ENCODE data around the gene PSKH1.

Gene PSKH1

DNA sequence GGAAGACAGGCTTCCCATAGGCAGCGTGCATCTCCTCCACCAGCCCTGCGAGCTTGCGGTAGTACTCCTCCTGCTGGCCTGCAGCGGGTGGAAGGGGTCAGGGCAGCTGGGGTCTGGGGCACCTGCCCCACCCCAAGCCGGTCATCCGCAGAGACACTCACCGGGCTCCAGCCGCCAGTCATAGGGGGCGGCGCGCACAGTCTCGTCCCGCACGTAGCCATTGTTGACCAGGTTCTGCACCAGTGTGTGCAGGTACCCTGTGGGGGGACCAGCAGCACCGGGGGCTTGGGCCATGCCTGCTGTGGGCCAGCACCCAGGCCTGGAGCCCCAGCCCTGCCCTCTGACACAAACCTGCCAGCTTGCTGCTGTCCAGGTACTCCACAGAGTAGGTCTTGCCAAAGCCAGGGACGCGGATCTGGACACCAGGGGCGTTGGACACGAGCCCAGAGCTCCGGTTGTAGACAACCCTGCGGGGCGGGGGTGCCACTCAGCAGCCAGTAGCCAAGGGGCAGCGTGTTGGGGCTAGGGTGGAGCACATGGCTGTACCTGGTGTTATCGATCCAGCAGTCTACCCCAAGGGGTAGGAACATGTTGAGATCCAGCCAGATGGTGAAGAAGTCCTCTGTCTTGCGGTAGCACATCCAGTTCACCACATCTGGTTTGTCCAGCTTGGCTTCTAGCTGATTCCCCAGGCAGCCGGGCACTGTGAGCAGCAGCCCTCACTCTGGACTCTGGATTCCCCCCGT lies 49.6 kb downstream of the PSKH1 start:
- DNase-seq = no peak

- no peak for DNase-seq
These were observed 50.2 kb downstream of the PSKH1 start for GRCh38 chr16:67943256-67943618.

DNA sequence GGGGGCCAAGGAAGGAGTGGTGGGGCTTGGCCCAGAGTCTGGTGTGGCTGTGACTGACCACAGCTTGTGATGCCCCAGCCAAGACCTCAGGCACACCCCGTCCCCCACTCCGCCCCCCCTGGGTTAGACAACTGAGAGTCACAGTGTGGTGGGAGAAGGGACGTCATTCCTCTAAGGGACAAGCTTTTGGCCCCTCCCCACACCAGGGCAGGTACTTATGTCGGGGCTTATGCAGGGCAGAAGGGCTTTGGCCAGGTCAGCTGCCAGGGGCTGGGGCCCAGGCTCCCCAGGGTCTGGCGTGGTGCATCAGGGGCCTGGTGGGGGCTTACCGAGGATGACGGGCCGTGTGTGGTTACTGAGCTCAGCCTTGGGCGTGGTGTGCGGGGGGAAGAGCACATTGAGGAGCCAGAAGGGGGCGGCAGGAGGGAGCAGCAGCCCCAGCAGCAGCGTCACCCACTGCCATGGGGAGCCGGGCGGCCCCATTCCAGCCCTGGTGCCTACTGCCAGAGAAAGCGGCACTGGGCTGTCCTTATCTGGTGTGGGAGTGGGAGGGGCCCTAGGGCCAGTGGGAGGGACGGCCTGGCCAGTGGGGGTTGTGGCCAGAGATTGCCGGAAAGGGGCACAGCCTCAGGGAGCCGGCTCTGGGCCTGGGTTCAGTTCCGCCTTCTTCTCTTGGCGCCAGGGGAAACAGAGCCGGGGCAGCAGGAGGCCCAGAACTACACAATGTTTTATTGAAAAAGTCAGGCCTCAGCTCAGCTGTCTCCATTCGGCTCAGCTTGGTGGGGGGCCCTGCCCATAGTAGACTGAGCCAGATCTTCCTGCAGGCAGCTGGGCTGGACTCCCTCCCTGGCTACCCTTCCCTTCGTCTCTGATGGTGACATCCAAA lies 50.8 kb downstream of the PSKH1 start, which contains the start of gene LCAT:
Gene LCAT (minus strand): TSS at position 502 of the 886 bp plus-strand sequence. CDS start 19 bp downstream, at position 483.
- DNase-seq = no peak

DNA sequence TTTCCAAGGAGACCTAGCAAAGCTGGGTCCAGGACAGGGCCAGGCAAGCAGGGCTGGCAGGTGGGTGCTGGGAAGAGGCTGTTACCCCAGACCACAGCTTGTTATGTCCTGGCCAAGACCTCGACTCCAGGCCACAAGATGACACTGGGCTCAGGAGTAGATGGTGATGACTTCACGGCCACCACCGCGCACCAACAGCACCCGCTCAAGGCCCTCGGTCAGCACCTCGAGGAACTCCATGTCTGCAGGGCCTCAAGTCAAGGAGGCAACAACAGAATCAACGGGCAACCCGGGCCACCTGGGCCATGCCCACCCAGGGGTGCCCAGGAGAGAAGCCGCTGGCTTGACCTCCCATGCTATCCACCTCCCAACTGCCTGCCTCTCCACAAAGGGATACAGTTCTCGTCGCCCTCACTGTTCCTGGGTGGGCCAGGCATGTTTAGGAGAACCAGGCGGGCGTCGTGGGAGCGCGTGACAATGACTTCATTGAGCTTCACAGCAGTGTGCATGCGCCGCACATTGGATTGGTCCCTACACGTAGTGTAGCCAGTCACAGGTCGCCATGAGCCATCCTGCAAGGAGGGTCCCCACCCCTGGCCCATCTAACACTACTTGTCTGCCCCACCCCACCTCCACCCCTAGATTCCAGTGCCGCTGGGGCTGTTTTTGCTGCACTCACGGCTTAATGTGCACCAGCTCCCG lies 51.8 kb downstream of the PSKH1 start:
- DNase-seq = no peak

DNA sequence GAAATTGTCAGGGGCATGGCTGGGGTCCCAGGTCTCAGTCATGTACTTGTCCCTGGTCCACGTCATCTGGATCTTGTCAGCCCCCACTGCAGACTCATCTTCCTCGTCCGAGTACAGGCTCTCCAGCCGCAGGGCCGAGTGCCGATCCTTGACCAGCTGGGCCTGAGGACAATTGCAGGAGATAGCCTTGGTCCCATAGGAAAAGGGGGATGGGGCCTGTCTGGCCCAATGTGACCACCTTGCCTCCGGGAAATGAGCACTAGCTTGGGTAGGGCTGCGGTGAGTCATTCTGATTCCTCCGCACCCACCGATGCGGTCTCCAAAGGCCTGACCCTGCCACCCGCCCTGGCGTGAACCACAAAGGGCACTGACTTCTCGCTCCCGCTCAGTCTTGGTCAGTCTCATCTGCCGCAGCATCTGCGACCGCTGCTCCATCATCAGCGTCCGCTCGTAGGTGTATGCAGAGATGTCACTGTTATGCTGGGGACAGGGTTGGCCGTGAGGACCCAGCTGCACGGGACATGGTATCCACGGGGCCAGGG lies 52.4 kb downstream of the PSKH1 start:
- no peak for DNase-seq

DNA sequence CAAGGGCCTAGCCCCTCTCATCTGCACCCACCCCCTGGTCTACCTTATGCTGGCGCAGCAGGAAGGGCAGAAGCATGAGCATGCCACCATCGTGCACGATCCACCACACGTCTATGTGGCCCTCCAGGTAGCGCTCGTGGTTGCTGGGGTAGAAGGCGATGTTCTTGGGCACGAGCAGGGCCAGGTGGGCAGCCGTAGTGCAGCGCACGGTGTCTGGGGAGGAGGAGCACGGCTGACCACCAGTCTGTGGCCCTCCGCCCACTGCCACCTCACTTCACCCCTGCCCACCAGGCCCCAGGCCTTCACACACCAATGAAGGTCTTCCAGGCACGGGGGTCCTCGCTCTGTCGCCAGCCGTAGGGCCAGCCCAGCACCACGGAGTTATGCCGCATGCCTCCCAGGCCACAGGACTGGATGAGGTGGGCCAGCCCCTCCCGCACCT lies 53.1 kb downstream of the PSKH1 start:
- DNase-seq = no peak

DNA sequence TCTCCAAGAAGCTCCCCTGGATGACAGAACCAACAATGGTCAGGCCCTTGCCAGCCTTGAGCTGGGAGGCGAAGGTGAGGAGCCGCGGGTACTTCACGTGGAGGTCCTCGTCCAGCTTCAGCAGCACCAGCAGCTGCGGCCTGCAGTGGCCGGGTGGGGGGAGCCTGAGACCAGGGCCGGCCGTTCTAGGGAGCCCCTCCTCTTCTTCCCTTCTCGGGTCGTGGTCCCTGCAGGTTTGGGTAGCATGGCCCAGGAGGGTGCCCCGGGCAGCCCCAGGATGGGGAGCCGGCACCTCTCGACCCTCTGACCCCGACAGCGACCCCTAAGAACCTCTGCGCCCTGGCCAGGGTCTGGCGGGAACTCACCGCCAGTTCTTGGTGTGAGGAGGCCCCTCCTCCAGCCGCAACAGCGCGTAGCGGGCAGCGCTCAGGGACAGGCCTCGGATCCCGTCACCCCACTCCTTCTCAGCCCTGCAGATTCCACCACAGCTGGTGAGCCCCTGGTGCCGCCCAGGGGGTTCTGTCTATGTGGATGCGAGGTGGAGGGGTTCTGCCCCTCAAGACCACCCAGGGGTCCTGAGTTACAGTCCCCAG lies 54.0 kb downstream of the PSKH1 start:
- no peak for DNase-seq

DNA sequence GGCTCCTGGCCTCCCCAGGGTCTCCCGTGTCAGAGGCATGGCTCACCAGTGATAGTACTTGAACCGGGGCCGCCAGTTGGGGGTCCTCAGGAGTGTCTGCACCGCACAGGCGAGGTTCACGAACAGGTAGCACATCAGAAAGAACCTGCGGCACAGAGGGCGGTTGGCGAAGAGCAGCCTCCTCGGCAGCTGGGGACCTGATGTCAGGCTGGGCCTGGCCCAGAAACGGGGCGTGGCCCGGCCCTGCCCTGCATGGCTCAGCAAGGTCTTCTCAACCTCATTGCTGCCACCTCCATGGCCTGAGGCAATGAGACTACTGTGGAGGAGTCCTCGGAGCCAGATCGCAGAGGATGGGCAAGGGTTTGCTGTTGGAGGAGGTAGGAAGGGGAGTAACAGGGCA lies 55.0 kb downstream of the PSKH1 start:
- DNase-seq = no peak

- DNase-seq = no peak
These were observed 56.6 kb downstream of the PSKH1 start for GRCh38 chr16:67949645-67950044.

DNA sequence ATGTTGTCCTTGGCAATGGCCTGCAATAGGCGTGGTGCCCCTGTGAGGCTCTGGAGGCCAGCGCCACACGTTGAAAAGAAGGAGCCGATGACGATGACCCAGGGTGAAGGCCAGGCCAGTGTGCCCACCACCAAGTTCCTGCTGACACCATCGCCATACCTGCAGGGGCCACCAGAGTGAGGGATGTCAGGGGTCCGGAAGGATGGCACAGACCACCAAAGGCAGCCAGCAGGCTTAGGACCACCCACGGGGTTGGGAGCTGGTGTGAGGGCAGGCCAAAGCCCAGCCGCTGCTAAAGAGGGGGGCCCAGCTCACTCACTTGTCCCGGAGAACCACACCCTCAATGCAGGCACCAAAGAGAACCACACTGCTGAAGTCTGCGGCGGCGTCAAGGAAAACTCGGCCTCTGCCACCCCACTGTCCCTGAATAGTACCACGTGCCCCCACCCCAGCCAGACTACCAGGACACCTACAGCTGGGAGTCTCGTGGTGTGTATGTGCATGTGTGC lies 57.3 kb downstream of the PSKH1 start:
- no peak for DNase-seq

- DNase-seq = no peak
These were observed 58.4 kb downstream of the PSKH1 start for GRCh38 chr16:67951485-67951884.

DNA sequence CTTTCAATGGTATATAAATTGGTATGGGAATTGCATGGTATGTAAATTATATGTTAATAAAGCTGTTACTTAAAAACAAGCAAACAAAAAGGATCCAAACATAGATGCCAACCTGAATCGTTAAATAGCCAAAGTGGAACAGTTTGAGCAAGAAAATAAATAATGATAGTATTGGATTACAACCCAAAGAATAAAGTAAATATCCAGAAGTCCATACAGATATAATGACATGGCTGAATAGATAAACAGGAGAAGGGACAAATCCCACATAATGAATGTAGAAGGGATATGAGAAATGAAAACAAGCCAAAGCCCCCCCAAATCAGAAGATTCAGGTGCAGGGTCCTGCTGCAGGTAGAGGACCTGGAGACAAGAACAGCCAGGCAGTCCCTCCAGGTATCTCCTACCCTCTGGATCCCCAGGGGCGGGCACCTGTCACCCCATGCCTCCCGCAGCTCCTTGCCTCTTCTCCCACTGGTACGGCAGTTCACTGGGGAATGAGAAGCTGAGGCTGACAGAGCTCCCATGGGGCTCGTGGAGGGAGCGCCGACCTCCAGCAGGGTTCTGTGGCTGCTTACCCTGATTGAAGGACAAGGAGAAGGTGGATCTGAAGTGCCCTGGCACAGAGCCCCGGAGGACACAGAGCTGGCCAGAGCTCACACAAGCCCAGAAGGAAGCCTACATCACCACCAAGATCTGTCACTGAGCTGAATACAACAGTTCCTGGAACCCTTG lies 60.8 kb downstream of the PSKH1 start:
- DNase-seq = no peak

- no peak for DNase-seq
These were observed 61.6 kb downstream of the PSKH1 start for GRCh38 chr16:67954421-67955196.

DNA sequence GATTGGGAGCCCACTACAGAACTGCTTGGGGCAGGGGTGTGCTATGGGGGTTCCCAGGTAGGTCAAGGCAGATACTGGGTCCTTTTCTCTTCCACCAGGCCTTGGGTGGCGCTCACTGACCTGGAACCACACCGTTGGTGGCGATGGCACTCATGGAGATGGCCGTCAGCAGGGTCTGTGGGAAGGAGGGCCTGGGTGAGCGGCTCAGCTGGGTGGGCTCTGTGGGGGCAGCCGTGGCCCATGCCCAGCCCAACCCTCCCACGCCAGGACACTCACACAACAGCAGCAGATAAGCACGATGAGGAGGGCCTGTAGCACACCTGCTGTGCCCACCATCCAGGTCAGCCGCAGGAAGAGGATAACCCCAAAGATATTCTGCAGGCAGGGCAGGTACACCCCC lies 64.6 kb downstream of the PSKH1 start:
- DNase-seq = no peak

GRCh38 chr16:67959536-67960329 lies 66.7 kb downstream of the PSKH1 start:
- no peak for DNase-seq

DNA sequence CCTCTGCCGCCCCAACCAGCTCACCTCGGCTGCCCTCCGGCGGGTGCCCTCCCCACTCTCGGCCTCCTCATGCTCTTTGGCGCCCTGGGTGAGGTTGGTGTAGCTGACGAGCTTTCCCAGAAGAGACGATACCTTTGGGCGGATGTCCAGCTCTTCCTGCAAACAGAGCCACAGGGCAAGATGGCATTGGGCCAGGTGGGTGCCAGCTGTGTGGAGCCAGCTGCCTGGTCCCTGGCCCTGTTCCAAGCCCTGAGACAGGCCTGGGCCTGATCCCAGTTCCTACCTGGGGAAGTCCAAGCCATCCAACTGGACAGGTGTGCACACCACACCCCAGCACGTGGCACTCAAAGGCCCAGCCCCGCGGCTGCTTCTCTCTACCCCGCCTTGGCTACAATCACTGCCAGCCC lies 68.5 kb downstream of the PSKH1 start:
- no peak for DNase-seq

DNA sequence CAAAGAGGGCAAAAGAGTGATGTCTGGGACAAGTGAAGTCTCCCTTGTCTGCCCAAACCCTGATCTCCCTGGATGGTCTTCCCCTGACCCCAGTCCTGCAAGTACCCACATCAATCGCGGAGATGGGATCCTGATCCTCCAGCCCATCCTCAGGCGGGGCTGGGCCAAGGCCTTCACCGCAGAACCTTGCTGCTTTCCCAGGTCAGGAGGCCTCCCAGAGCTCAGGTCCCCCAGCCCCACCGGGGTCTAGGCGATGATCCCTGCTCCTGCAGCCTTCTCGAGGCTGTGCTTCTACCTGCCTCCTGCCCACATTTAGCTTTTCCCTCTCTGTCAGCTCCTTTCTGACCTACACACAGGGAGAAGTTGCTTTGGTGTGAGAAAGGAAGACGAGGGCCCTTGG lies 69.1 kb downstream of the PSKH1 start:
- no peak for DNase-seq

DNA sequence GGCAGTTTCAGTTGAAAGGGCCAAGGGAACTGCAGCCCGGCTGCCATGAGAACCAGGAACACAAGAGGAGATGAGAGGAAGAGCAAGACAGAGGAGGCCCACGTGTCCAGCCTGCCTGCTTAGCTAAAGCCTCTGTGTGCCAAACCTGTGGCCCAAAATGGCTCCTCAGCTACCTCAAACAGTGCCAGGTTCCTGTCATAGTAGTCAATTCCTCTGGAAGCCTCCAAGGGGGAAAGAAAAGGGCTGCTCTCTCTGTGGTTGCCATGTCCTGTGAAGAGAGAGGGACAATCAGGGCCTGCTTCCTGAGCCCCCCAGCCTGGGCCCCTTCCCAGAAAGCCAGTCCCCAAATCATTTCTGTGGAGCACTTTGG lies 70.2 kb downstream of the PSKH1 start:
- DNase-seq = no peak

- no peak for DNase-seq
These were observed 70.7 kb downstream of the PSKH1 start for GRCh38 chr16:67963662-67964321.
